OCI-LY1 (cell line): ENCODE measurements around the gene RNASE1.

Experiments
- EZH2 ChIP-seq: fragments of 200-600 bp; sonication (generic), shearing (Covaris generic); IDR thresholded peaks from 2 replicates; pipeline ENCODE4 v1.8.0; 2017; ENCODE audit warnings: borderline replicate concordance, mixed run types, mild to moderate bottlenecking, antibody characterized with exemption, low read length, moderate library complexity, mixed read lengths
- TF ChIP-seq, protein P1 (sequence below): fragments of 200-600 bp; sonication (generic), shearing (Covaris generic); IDR thresholded peaks from 2 replicates; pipeline ENCODE4 v1.5.1; 2017; ENCODE audit warnings: mild to moderate bottlenecking, antibody characterized with exemption, low read length, moderate library complexity, mixed read lengths

DNA sequence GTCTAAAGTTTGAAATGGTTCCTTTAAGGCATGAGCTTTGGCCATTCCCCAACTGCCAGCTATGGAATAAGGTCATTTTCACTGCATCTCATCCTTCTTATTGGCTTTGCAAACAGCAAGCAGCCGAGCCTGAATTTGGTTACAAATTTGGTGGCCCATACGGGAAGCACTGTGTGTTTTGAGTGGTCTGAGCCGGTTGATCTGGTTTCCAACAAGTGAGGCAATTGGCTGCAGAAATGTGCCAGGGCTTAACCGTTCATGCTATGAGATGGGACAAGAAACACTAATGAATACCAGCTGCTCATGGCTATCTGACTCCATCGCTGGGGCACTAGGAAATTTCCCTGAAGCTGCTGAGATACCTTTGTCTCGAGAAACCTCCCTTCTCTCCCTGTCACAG, 47.6 kb downstream of the RNASE1 start:
- TF ChIP-seq, protein P1, sequence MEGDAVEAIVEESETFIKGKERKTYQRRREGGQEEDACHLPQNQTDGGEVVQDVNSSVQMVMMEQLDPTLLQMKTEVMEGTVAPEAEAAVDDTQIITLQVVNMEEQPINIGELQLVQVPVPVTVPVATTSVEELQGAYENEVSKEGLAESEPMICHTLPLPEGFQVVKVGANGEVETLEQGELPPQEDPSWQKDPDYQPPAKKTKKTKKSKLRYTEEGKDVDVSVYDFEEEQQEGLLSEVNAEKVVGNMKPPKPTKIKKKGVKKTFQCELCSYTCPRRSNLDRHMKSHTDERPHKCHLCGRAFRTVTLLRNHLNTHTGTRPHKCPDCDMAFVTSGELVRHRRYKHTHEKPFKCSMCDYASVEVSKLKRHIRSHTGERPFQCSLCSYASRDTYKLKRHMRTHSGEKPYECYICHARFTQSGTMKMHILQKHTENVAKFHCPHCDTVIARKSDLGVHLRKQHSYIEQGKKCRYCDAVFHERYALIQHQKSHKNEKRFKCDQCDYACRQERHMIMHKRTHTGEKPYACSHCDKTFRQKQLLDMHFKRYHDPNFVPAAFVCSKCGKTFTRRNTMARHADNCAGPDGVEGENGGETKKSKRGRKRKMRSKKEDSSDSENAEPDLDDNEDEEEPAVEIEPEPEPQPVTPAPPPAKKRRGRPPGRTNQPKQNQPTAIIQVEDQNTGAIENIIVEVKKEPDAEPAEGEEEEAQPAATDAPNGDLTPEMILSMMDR: no peak
- no peak for TF ChIP-seq EZH2
